HG02588 (cell line): ENCODE measurements around the gene TVP23A.
"Not testable (repeated sequence)": the region's sequence is repeated elsewhere in the genome, so short reads cannot be mapped to it uniquely, and the experiment has no call there.

Source experiments
- ATAC-seq: cut with Tn5 transposase; IDR thresholded peaks from one replicate; pipeline ENCODE4 v1.9.1; 2021; ENCODE audit warnings: mild to moderate bottlenecking, moderate library complexity; ENCODE audit not compliant: unreplicated experiment

TVP23A gene

DNA sequence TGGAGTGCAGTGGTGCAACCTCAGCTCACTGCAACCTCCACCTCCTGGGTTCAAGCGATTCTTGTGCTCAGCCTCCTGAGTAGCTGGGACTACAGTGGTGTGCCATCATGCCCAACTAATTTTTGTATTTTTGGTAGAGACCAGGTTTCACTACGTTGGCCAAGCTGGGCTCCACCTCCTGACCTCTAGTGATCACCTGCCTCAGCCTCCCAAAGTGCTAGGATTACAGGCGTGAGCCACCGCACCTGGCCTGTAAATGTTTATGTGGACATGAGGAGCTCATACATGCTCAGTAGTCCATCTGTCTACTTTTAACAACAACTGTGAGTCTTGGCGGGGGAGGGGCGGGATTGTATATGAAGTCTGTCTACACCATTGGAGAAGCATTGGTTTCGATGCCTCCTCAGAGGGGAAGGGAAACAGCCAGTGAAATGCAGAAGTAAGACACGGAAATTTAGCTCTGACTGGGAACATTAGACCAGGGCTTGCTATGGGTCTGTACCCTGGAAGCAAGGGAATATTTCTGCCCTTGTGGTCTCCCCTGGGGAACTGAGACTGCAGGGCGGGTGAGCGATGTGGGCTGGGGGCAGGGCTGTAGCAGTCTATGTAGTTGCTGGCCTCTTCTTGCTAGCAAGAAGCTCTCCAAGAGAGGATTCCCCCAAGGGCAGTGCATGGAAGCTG, 65.6 kb downstream of the TVP23A start:
- no peak for ATAC-seq

GRCh38 chr16:10751291-10751697, 67.3 kb downstream of the TVP23A start:
- no peak for ATAC-seq

DNA sequence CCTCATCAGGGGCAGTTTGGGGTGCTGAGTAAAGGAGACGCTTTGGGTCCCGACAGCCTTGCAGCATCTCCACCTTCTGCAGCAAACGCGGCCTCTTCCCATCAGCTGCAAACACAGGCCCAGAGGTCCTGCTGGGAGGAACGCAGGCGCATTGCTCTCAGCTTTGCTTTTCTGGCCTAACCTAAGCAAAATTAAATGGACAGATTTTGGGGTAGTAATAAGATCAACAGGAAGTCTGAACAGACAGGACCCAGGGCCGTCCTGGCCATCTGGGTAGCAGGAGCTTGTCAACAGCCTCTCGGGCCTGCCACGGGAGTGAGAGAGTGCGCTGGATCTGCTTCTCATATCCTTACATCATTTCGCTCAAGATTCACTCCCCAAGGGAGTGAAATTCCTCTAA, 67.8 kb downstream of the TVP23A start:
- ATAC-seq, result no peak

GRCh38 chr16:10745841-10746240, 72.8 kb downstream of the TVP23A start:
- no peak for ATAC-seq

GRCh38 chr16:10744370-10745030, 74.1 kb downstream of the TVP23A start:
- ATAC-seq, result no peak

DNA sequence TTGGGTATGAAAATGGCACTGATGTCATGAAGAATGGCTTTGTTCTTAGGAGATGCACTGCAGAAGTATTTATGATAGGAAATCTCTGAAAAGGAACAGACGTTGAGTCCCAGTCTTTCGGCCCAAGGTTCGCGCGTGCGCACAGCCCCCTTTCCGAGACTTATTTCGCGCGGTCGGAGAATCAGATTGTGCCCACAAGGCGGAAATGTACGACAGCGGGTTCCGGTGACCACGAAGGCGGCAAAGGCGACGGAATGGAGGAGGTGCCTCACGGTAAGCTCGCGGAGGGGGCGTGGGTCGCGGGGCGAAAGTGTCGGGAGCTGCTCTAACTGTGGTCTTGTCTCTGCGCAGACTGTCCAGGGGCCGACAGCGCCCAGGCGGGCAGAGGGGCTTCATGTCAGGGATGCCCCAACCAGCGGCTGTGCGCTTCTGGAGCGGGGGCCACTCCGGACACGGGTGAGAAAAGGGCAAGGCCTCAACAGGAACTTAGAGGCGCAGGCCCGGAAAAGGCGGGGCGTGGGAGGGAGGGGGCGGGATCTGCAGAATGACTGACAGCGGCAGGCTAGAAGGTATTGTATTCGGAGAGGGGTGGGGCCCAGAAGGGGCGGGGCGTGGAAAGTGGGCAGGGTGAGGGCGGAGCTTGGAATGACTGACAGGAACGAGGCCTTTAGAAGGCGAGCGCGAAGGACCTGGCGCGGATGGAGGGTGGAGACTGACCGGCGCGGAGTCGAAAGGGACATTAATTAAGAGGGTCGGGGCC, 74.8 kb downstream of the TVP23A start, which contains the start of gene NUBP1:
Gene NUBP1, plus strand, starts transcription at position 233 of the 760 bp plus-strand sequence. Its CDS starts 22 bp downstream, at position 255.
- peak; percentile 78 for ATAC-seq

DNA sequence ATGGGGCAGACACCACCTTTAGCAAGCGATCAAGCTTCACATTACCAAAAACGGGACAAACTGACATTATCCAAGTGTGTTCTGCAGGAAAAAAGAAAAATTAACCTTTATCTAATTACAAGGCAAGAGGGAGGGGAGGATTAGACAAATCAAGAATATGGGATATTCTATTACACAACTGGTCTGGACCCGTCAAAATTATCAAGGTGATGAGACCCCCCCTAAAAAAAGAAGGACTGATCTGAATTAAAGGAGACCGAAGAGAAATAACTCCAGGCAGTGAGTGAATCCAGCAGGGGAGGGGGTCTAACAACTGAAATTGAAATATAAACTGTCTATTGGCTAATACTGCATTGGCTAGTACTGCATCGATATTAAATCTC, 75.4 kb downstream of the TVP23A start:
- ATAC-seq, result no peak

- ATAC-seq, result no peak
Measured at GRCh38 chr16:10741844-10742243, 76.8 kb downstream of the TVP23A start.

DNA sequence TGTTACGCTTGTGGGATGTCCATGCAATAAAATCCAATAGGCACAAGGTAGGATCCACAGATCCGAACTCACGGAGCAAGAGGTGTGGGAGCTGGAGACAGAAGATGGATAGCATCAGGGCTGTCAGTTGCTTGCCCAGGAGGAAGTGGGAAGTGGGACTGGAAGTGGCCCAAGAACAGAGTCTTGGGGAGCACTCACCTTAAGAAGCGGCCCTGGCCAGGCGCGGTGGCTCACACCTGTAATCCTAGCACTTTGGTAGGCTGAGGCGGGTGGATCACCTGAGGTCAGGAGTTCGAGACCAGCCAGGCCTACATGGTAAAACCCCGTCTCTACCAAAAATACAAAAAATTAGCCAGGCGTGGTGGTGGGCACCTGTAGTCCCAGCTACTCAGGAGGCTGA, 77.3 kb downstream of the TVP23A start:
- not testable (repeated sequence) for ATAC-seq

GRCh38 chr16:10740845-10741208, 77.8 kb downstream of the TVP23A start:
- ATAC-seq, result no peak

DNA sequence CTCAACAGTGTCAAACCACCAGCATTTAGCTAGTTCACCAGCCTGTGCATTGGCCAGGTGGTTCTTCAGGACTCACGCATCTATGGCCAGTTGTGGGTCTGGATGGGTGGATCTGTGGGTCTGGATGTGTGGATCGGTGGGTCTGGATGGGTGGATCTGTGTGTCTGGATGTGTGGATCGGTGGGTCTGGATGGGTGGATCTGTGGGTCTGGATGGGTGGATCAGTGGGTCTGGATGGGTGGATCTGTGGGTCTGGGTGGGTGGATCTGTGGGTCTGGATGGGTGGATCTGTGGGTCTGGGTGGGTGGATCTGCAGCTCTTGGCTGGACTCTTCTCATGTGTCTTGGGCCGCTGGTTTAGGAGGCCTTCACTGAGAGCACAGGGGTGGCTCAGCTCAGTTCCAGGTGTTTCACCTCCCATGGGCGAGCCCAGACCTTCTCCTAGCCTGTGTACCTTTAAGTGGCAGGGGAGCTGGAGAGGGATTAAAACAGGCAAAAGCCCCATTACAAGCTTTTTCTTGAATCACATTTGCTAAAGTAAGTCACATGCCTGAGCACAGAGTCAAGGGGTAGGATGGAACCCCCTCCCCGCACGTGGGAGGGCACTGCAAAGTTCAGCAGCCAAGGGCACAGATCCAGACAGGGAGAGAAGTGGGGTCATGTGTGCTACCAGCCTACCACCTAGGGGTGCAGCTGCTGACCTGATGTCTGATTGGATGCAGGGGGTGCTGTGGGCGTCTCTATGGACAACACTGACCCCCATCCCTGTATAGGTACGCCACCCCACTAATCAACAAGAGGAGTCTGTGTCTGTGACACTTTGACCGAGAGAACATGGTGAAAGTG, 78.4 kb downstream of the TVP23A start:
- ATAC-seq, result no peak

GRCh38 chr16:10738231-10739077, 80.1 kb downstream of the TVP23A start:
- peak; percentile 67 for ATAC-seq

DNA sequence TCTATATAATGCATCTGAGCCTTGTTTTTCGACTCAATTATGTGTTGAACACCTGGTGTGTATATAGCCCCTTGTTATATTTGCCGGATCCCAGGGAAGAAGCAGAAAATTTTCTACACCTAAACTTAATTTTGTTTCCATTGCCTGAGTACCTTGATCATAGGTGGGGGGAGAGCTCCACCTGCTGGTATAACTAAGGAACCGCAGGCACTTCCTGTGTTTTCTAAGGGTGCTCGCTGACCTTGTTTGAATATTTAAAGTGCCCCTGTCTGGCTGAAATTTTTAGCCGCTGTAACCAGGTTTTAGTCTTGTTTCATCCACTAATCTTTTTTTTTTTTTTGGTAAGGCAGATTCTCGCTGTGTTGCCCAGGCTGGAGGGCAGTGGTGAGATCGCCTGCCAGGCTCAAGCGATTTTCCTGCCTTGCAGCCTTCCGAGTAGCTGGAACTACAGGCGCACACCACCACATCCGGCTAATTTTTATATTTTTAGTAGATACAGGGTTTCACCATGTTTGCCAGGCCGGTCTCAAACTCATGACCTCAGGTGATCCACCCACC, 81.4 kb downstream of the TVP23A start:
- ATAC-seq, result no peak

DNA sequence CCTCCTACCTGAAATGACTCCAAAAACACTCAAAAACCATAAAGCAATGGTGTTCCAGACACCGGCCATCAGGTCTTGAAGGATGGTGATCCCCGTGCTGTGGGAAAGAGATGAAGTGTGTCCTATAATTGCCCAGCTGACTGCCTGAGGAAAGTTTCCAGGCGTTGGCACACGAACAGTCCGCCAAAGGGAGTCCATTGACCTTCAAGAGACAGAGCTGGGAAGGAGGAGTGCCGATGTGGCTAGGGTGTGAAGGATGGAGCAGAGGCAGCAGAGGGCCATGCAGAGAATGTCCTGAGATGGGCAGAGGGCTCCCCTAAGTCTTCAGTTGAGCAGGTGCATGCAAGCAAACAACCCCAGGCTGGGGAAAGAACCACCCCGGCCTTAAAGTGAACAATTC, 86.8 kb downstream of the TVP23A start:
- no peak for ATAC-seq

DNA sequence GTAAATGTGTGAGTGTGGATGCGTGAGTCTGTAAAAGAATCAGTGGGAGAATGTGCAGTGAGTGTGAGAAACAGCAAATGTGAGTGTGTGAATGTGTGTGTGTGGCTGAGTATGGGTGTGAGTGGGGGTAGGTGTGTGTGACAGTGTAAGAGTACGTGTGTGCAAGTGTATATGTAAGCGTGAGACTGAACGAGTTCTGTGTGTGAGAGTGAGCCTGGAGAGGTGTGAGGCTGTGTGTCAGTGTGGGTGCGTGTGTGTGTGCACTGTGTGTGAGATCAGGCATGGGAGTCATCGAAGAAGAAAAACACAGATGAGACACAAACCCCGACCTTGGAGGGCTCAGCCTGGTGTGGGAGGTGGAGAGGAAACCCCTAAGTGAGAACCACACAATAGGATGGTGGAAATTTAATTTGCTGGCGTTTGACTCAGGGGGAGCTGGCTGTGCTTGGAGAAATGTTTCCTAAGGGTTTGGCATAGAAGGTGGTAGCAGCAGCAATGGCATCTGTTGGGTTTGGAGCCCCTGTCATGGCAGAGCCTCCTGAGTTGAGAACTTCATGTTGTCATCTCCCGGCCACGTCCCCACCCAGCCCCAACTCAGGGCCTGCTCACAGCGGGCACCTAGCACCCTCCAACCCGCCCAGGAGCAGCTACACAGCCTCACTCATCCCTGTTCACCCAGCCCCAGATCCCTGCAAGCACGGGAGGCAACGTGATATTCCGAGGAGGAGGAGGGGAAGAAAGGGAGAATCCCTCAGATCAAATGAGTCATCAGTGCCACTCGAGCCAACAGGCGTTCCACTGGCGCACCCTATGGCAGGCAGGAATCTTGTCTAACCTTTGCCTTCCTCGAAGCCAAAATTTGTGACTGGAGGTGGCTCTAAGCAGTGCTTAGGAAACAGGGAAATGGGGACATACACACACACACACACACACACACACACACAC, 89.2 kb downstream of the TVP23A start:
- ATAC-seq, result no peak

GRCh38 chr16:10728003-10728887, 90.3 kb downstream of the TVP23A start:
- ATAC-seq, result no peak
